SH-SY5Y (cell line): ENCODE data around the gene SELENOV.

Source experiments
- GATA2 ChIP-seq: IDR thresholded peaks from 2 replicates; pipeline ENCODE4 v1.6.1; 2011; ENCODE audit warnings: mild to moderate bottlenecking, low read depth, low read length
- GATA3 ChIP-seq: IDR thresholded peaks from 2 replicates; pipeline ENCODE4 v1.6.1; 2011; ENCODE audit warnings: low read depth, mild to moderate bottlenecking, low read length, moderate library complexity

DNA sequence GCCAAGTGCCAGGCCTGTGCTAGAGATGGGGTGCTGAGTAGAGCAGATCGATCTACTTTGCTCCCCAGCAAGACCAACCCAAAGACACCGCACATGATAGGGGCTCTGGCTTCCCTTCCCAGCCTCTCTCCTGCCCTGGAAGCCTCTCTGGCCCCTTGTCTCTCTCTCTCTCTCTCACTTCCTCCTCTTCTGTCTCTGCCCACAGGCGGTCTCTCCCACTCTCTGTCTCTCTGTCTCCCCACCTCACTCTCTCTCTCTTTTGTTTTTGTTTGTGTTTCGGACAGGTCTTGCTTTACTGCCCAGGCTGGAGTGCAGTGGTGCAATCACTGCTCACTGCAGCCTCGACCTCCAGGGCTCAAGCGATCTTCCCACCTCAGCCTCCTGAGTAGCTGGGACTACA is 1.3 kb downstream of the SELENOV start:
- TF ChIP-seq GATA2 (no peak), GATA3 (no peak)
